ENCODE measurements around the gene LENG1.
"Not testable (repeated sequence)": the region's sequence is repeated elsewhere in the genome, so short reads cannot be mapped to it uniquely, and the experiment has no call there.

The LENG1 gene

DNA sequence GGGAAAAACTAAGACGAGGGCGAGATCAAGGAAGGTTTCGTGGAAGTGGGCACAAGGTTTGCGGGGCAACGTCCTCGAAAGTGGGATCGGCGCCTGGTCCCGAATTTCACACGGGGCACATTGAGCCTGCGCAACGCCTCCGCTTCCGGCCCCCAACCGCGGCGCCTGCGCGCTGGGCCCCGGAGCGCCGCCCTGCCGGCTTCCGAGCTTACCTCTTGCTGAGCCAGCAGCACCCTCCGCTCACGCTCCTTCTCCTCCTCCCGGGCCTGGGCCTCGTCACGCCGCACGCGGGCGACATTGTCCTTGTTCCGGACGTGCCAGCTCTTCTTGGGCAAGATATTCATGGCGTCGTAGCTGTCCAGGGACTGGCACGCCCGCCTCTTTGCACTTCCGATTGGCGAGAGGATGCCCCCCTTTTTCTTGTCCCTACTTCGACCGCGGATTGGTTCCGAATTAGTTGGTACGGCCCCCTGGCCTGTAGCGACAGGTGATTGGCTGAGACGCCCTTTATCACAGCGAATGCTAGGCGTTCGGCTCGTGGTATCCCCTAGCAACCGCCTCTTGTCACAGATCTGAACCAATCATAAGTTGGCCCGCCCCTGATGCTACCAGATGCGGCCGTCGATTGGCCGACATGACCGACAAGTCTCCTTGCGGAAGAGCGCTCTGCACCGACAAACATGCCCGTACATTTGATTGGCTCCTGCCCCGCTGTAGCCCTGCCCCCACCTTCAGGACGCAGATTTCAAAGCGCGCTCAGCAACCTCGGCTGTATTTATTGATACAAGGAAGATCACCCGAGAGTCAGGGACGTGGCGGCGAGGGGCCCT lies at the start of gene LENG1:
TSS of gene LENG1 (minus strand) at position 370 of the 830 bp plus-strand sequence. CDS start at position 344, 26 bp downstream.
- no peak for TF ChIP-seq GATA1 (IDR thresholded peaks at IDR 0.05; ENCODE audit: low read depth, low read length)
- TF ChIP-seq POLR2A (IDR thresholded peaks at IDR 0.05; ENCODE audit: low read length) = peak; percentile 79
- peak; percentile 100 for DNase-seq

DNA sequence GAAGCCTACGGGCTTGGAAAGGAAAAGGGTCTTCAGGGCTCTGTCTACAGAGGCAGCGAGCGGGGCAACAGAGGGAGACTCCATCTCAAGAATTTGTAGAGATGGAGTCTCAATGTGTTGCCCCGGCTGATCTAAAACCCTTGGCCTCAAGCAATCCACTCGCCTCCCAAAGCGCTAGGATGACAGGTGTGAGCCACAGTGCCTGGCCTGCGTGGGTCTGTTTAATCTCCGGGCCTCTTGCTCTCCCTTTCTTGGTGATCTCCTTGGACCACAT lies 49.2 kb upstream of the LENG1 start:
- DNase-seq = no peak

DNA sequence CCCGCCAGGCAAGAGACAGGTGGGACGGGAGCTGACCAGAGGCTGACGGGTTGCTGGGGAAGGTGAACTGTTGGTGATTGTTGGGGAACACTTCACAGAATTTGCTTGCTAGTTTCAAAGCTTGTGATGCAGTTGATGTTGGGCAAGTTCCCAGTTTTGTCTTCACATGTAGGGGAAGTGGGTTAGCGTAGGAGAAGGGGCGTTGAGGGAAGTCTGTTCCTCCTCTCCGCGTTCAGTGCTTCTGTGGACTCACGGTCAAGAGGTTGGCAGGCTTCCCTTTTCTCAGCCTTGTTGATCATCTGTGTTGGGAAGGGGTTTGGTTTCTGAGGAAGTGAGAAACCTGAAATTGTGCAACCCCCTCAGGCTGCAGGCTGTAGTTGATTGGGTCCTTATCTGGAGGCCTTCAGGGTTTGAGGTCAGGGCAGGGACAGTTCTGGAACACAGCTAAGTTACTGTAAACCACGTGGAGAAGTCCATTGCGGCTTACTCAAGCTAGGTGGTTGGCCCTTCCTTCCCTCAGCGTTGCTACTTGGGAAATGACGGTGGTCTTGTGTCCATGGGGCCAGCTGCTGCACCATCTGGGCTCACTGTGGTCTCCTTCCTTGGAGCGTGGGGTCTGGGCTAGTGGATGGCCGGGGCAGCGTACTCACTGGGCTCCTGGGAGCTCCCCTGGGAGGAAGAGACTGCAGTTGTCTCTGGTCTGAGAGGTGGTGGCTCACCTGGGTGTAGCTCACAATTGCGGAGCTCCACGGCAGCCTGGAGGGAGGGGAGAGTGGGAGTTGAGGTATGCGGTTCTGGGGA lies 48.7 kb upstream of the LENG1 start:
- TF ChIP-seq POLR2A (IDR thresholded peaks at IDR 0.05; ENCODE audit: low read length) (peak; percentile 78), GATA1 (IDR thresholded peaks at IDR 0.05; ENCODE audit: low read depth, low read length) (no peak)
- DNase-seq = peak; percentile 92 to 95

More for the DNA sequence above, 49.2 kb upstream of the LENG1 start:
- TF ChIP-seq POLR2A (IDR thresholded peaks at IDR 0.05; ENCODE audit: low read length) = no peak
- no peak for TF ChIP-seq GATA1 (IDR thresholded peaks at IDR 0.05; ENCODE audit: low read depth, low read length)

DNA sequence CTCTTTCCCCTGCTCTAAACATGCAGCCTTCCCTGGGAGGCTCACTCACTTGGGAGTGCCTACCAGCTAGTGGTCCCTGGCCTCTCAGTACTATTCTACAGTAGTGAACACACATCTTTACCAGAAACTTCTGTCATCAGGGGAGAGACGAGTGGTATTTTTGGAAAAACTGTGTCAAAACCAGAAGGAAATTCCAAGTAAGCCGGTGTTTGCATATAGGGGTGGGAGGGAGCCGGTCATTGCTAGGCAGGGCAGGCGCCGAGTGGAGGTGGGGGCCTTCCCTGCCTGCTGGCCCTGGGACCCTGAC lies 48.1 kb upstream of the LENG1 start:
- no peak for DNase-seq
- TF ChIP-seq GATA1 (IDR thresholded peaks at IDR 0.05; ENCODE audit: low read depth, low read length) (no peak), POLR2A (IDR thresholded peaks at IDR 0.05; ENCODE audit: low read length) (no peak)

DNA sequence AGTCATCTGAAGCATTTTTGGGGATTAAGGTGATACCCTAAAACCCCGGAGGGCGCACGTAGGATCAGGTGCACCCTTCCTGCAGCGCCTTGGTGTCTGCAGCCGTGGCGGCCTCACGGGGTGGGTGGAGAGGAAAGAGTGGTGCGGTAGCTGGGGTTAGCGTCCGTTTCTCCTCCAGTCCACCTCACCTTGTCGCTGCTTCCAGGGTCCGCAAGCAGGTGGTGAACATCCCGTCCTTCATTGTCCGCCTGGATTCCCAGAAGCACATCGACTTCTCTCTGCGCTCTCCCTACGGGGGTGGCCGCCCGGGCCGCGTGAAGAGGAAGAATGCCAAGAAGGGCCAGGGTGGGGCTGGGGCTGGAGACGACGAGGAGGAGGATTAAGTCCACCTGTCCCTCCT lies 47.7 kb upstream of the LENG1 start:
- DNase-seq = not testable (repeated sequence)

DNA sequence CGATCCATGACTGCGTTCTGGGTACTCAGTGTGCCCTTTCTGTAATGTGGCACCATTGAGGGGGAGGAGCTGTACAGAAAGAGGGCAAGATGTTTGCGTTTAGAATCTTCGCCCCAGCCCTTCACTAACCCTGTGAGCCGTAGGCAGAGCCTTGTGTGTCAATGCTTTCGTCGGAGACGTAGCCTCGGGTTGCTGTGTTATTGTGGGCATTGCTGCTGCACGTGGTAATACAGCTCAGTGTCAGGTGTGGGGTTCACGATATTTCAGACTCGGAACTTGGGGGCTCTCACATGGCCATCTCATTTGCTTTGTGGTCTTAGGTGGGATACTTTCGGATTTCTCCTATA lies 47.3 kb upstream of the LENG1 start:
- DNase-seq = no peak
- no peak for TF ChIP-seq POLR2A (IDR thresholded peaks at IDR 0.05; ENCODE audit: low read length)
- no peak for TF ChIP-seq GATA1 (IDR thresholded peaks at IDR 0.05; ENCODE audit: low read depth, low read length)

DNA sequence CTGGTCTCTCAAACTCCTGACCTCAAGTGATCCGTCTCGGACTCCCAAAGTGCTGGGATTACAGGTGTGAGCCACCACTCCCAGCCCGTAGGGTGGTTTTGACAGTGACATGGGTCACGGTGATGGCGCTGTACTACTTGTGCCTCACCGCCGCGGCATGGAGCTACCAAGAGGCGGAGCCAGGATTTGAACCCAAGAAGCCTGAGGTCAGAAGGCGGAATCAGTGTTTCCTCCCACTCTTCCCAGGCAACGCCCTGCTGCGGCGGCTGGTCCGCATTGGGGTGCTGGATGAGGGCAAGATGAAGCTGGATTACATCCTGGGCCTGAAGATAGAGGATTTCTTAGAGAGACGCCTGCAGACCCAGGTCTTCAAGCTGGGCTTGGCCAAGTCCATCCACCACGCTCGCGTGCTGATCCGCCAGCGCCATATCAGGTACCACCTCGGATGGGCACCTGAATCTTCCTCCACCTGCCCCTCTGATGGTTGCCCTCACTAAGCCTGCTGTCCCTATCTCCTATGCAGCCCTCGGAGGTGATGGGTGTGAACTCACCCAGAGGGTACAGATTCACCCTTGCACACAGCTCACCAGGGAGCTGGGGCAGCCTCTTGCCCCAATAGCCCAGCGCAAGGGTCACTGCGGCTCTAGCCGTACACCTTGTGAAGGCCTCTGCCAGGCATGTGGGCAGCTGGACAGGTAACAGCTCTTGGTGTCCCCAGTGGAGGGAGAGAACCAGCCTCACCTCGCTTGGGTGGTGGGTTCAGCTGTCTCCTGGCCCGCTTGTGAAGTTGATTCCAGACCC lies 46.7 kb upstream of the LENG1 start:
- DNase-seq = no peak
- TF ChIP-seq POLR2A (IDR thresholded peaks at IDR 0.05; ENCODE audit: low read length) = no peak
- no peak for TF ChIP-seq GATA1 (IDR thresholded peaks at IDR 0.05; ENCODE audit: low read depth, low read length)

DNA sequence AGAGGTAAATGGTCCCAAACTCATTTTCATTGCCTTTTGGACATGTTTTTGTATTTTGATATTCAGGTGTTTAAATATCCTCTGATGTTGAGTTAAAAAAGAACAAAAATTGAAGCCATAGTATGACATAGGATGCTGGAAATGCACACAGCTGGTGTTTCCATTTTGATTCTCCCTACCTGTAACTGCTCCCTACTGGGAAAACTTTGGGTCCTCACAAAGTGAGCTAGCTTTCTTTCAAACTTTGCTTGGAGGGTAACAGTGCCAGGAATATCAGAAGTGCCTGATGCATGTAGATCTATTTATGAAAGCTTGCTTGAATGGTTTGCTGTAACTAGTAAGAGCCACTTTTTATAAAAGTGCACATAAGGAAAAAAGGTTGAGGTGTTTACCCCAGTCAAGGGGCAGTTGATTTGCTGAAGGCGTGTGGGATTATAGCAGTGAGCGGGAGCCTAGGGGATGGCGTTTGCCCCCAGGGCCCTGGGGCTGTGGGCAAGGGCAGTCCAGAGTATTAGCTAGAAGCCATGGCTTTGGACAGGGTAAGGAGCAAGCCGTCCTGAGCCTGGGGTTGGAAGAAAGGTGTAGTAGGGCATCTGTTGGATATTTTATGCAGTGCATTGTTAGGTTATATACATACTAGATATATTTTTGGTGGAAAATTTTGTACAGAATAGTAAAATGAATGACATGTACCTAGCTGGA lies 45.4 kb upstream of the LENG1 start:
- DNase-seq = no peak
- TF ChIP-seq POLR2A (IDR thresholded peaks at IDR 0.05; ENCODE audit: low read length) (no peak), GATA1 (IDR thresholded peaks at IDR 0.05; ENCODE audit: low read depth, low read length) (no peak)

DNA sequence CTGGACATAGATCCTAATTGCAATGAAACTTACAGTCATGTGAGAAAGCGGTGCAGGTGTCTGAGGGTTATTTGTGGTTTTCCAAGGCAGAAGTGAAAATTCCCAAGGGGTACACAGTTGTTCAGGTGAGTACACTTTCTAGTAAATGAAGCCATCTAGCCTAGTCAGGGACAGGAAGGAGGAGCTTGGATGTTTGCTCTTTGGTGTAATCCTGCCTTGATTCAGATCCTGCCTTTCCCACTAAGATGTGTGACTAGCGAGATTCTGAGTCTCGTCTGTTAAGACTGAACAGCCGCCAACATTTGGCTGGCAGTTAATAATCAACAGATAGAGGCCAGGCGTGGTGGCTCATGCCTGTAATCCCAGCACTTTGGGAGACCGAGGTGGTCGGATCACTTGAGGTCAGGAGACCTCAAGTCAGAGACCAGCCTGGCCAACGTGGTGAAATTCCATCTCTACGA lies 43.7 kb upstream of the LENG1 start:
- TF ChIP-seq GATA1 (IDR thresholded peaks at IDR 0.05; ENCODE audit: low read depth, low read length) = no peak
- TF ChIP-seq POLR2A (IDR thresholded peaks at IDR 0.05; ENCODE audit: low read length) = no peak
- no peak for DNase-seq

DNA sequence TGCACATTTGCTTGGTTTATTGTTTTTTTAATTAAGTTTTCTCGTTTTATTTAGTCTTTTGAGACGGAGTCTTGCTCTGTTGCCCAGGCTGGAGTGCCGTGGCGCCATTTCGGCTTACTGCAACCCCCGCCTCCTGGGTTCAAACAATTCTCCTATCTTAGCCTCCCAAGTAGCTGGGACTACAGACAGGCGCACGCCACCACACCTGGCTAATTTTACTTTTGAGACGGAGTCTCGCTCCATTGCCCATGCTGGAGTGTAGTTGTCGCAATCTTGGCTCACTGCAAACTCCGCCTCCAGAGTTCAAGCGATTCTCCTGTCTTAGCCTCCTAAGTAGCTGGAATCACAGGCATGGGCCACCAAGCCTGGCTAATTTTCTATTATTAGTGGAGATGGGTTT lies 42.5 kb upstream of the LENG1 start:
- no peak for DNase-seq
- TF ChIP-seq GATA1 (IDR thresholded peaks at IDR 0.05; ENCODE audit: low read depth, low read length) = no peak
- no peak for TF ChIP-seq POLR2A (IDR thresholded peaks at IDR 0.05; ENCODE audit: low read length)

DNA sequence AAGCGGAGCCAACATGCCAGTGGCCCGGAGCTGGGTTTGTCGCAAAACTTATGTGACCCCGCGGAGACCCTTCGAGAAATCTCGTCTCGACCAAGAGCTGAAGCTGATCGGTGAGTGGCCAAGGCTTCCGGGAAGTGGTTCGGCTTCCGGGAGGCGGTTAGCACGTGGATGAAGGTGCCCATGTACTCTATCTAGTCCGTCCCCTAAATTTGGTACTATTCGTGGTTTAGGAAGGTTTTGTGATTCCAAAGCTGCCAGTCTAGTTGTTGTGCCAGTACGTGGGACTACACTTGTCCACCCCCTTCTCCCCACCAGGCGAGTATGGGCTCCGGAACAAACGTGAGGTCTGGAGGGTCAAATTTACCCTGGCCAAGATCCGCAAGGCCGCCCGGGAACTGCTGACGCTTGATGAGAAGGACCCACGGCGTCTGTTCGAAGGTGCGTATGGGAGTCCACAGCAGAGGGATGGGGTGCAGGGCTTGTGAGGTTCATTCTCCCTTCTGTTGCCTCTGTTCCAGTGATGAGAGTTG lies 41.7 kb upstream of the LENG1 start:
- TF ChIP-seq POLR2A (IDR thresholded peaks at IDR 0.05; ENCODE audit: low read length) = no peak
- TF ChIP-seq GATA1 (IDR thresholded peaks at IDR 0.05; ENCODE audit: low read depth, low read length) = no peak
- peak in 1 of 2 experiments; percentile 72 for DNase-seq

DNA sequence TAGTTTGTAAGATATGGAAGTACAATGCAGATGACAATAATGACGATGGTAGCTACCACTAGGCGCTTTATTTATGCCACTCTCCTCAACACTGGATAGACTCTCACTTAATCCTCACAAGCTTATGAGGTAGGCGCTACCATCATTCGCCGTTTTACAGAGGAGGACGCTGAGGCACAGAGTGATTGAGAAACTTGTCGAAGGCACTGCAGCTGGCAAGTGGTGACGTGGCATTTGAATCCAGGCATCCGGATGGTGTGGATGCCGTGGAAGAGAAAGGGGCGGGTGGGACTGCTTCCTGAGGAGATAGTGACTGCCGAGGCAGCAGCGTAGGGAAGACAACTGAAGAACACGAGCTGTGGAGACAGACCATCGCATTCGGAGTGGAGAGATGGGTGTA lies 39.9 kb upstream of the LENG1 start:
- DNase-seq = no peak
- no peak for TF ChIP-seq POLR2A (IDR thresholded peaks at IDR 0.05; ENCODE audit: low read length)
- TF ChIP-seq GATA1 (IDR thresholded peaks at IDR 0.05; ENCODE audit: low read depth, low read length) = no peak

DNA sequence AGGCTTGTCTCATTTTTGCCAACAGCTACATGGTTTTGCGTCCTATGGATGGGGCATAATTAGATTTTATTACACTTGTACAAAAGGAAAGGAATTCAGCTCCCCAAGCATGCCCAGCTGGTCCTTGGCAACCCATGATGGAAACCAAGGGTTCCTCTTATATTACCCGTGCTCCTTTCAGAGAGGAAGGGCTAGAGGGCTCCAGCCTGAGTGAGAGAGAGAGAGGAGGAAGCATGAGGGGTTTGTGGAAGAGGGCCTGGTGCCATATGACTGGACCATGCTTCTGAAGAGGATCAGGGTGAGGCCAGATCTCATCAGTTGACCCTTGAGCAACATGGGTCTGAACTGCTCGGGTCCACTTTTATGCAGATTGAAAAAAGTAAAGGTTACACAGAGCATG lies 37.6 kb upstream of the LENG1 start:
- no peak for TF ChIP-seq POLR2A (IDR thresholded peaks at IDR 0.05; ENCODE audit: low read length)
- no peak for TF ChIP-seq GATA1 (IDR thresholded peaks at IDR 0.05; ENCODE audit: low read depth, low read length)
- DNase-seq = no peak
